Measurements from ENCODE around the gene MYO6.
"Not testable (repeated sequence)": the region's sequence is repeated elsewhere in the genome, so short reads cannot be mapped to it uniquely, and the experiment has no call there.

Gene MYO6

GRCh38 chr6:75892384-75892783 lies 143.3 kb downstream of the MYO6 start:
- Histone ChIP-seq H3K27ac (ENCODE audit: low read length) (no peak overlapping the region), H3K4me1 (ENCODE audit: insufficient read depth, low read length) (no peaks in the 10 kb centered on the region), H3K4me3 (ENCODE audit: low read depth in 1 of 2, low read length in 2 of 2) (no peak overlapping the region), H3K4me2 (ENCODE audit: insufficient read depth, low read length) (no peak overlapping the region), H3K9me3 (ENCODE audit: insufficient read depth, low read length, severe bottlenecking) (no peaks in the 10 kb centered on the region), H4K20me1 (ENCODE audit: insufficient read depth, low read length) (no peaks in the 10 kb centered on the region), H3K9ac (ENCODE audit: low read depth, low read length) (no peak overlapping the region), H3K36me3 (ENCODE audit: insufficient read depth, low read length) (no peaks in the 10 kb centered on the region), H3K79me2 (ENCODE audit: insufficient read depth, low read length) (no peaks in the 10 kb centered on the region), H3K27me3 (ENCODE audit: insufficient read depth, low read length, poor library complexity) (no peaks in the 10 kb centered on the region), H2AFZ (ENCODE audit: low read depth, low read length) (no peak overlapping the region)
- ATAC-seq (ENCODE audit: insufficient read depth, low read depth) (no peak), DNase-seq (no peak)
- TF ChIP-seq EZH2 (IDR thresholded peaks at IDR 0.05; ENCODE audit: borderline replicate concordance, low read depth, low read length, severe bottlenecking) = no peak

DNA sequence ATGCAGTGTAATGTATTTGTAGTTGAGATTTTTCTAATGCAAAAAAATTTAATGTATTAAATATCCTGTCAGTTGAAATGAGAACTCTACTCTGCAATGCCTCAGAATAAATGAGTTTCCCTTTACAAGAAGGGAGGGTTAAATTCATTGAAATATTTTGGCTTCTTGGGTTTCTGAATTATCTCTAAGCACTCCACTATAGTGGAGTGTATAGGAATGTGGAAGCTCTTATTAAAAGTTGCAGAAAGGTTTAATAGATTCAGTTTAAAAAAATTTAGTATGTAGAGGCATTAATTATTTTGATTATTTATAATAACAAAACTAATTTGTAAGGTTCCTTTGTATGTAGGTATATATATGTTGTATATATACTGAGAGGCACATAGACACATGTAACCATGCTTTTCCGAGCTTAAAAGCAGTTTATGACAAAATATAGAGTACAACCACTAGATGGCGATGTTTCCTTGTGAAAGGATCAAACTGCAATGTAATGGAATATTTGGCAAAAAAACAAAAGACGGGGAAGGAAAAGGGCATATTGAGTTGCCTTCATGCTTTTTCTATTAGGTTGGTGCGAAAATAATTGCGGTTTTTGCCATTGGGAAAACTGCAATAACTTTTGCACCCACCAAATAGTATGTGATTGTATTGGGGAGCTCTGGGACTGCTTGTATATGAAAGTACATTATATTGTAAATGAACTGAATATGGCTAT lies 144.2 kb downstream of the MYO6 start:
- DNase-seq (no peak), ATAC-seq (ENCODE audit: insufficient read depth, low read depth) (peak; percentile 74)
- Histone ChIP-seq H3K9me3 (ENCODE audit: insufficient read depth, low read length, severe bottlenecking) (no peaks in the 10 kb centered on the region), H3K27ac (ENCODE audit: low read length) (no peak overlapping the region), H2AFZ (ENCODE audit: low read depth, low read length) (no peak overlapping the region), H3K4me1 (ENCODE audit: insufficient read depth, low read length) (no peaks in the 10 kb centered on the region), H3K4me2 (ENCODE audit: insufficient read depth, low read length) (no peak overlapping the region), H3K27me3 (ENCODE audit: insufficient read depth, low read length, poor library complexity) (no peaks in the 10 kb centered on the region), H3K79me2 (ENCODE audit: insufficient read depth, low read length) (no peaks in the 10 kb centered on the region), H4K20me1 (ENCODE audit: insufficient read depth, low read length) (no peaks in the 10 kb centered on the region), H3K9ac (ENCODE audit: low read depth, low read length) (no peak overlapping the region), H3K4me3 (ENCODE audit: low read depth in 1 of 2, low read length in 2 of 2) (no peak overlapping the region), H3K36me3 (ENCODE audit: insufficient read depth, low read length) (no peaks in the 10 kb centered on the region)
- peak; percentile 79 for TF ChIP-seq CTCF (IDR thresholded peaks at IDR 0.05; ENCODE audit: borderline replicate concordance, extremely low read depth, low read length, poor library complexity, severe bottlenecking)
- no peak for TF ChIP-seq EZH2 (IDR thresholded peaks at IDR 0.05; ENCODE audit: borderline replicate concordance, low read depth, low read length, severe bottlenecking)

GRCh38 chr6:75893776-75894152 lies 144.7 kb downstream of the MYO6 start:
- Histone ChIP-seq H3K4me1 (ENCODE audit: insufficient read depth, low read length) (no peaks in the 10 kb centered on the region), H2AFZ (ENCODE audit: low read depth, low read length) (no peak overlapping the region), H3K27me3 (ENCODE audit: insufficient read depth, low read length, poor library complexity) (no peaks in the 10 kb centered on the region), H3K36me3 (ENCODE audit: insufficient read depth, low read length) (no peaks in the 10 kb centered on the region), H3K27ac (ENCODE audit: low read length) (no peak overlapping the region), H3K9me3 (ENCODE audit: insufficient read depth, low read length, severe bottlenecking) (no peaks in the 10 kb centered on the region), H3K4me2 (ENCODE audit: insufficient read depth, low read length) (no peak overlapping the region), H3K9ac (ENCODE audit: low read depth, low read length) (no peak overlapping the region), H3K4me3 (ENCODE audit: low read depth in 1 of 2, low read length in 2 of 2) (no peak overlapping the region), H3K79me2 (ENCODE audit: insufficient read depth, low read length) (no peaks in the 10 kb centered on the region), H4K20me1 (ENCODE audit: insufficient read depth, low read length) (no peaks in the 10 kb centered on the region)
- TF ChIP-seq EZH2 (IDR thresholded peaks at IDR 0.05; ENCODE audit: borderline replicate concordance, low read depth, low read length, severe bottlenecking) (no peak), CTCF (IDR thresholded peaks at IDR 0.05; ENCODE audit: borderline replicate concordance, extremely low read depth, low read length, poor library complexity, severe bottlenecking) (no peak)
- no peak for DNase-seq
- no peak for ATAC-seq (ENCODE audit: insufficient read depth, low read depth)

DNA sequence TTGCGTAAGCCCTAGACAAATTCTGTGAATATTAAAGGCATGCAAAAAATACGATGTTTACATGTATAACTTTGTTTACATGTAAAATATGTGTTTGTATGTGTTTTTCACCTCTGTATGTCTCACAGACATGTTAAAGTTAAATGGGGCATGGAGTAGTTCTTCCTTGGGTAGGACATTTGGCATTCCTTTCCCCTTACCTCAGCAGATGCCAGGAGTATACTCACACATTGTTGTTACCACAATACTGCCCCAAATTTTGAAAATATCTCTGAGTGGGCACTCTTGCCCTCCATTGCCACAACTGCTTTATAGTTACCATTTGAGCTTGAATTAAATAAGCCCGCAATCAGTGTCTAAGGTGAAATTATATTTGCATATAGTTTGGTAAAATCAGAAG lies 147.5 kb downstream of the MYO6 start:
- Histone ChIP-seq H3K9ac (ENCODE audit: low read depth, low read length) (no peak overlapping the region), H2AFZ (ENCODE audit: low read depth, low read length) (no peak overlapping the region), H3K27ac (ENCODE audit: low read length) (no peak overlapping the region), H3K4me1 (ENCODE audit: insufficient read depth, low read length) (no peaks in the 10 kb centered on the region), H3K4me2 (ENCODE audit: insufficient read depth, low read length) (no peak overlapping the region), H3K79me2 (ENCODE audit: insufficient read depth, low read length) (no peaks in the 10 kb centered on the region), H3K4me3 (ENCODE audit: low read depth in 1 of 2, low read length in 2 of 2) (no peak overlapping the region), H3K27me3 (ENCODE audit: insufficient read depth, low read length, poor library complexity) (no peaks in the 10 kb centered on the region), H4K20me1 (ENCODE audit: insufficient read depth, low read length) (no peaks in the 10 kb centered on the region), H3K9me3 (ENCODE audit: insufficient read depth, low read length, severe bottlenecking) (no peaks in the 10 kb centered on the region), H3K36me3 (ENCODE audit: insufficient read depth, low read length) (no peaks in the 10 kb centered on the region)
- no peak for TF ChIP-seq CTCF (IDR thresholded peaks at IDR 0.05; ENCODE audit: borderline replicate concordance, extremely low read depth, low read length, poor library complexity, severe bottlenecking)
- TF ChIP-seq EZH2 (IDR thresholded peaks at IDR 0.05; ENCODE audit: borderline replicate concordance, low read depth, low read length, severe bottlenecking) = no peak
- no peak for ATAC-seq (ENCODE audit: insufficient read depth, low read depth)
- DNase-seq = no peak

DNA sequence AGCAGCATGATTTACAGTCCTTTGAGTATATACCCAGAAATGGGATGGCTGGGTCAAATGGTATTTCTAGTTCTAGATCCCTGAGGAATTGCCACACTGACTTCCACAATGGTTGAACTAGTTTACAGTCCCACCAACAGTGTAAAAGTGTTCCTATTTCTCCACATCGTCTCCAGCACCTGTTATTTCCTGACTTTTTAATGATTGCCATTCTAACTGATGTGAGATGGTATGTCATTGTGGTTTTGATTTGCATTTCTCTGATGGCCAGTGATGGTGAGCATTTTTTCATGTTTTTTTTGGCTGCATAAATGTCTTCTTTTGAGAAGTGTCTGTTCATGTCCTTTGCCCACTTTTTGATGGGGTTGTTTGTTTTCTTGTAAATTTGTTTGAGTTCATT lies 151.2 kb downstream of the MYO6 start:
- H3K27ac ChIP-seq (ENCODE audit: low read length); H3K79me2 ChIP-seq (ENCODE audit: insufficient read depth, low read length); H3K27me3 ChIP-seq (ENCODE audit: insufficient read depth, low read length, poor library complexity); H3K9ac ChIP-seq (ENCODE audit: low read depth, low read length); H2AFZ ChIP-seq (ENCODE audit: low read depth, low read length); H3K36me3 ChIP-seq (ENCODE audit: insufficient read depth, low read length); ATAC-seq (ENCODE audit: insufficient read depth, low read depth); DNase-seq; H3K9me3 ChIP-seq (ENCODE audit: insufficient read depth, low read length, severe bottlenecking); H3K4me2 ChIP-seq (ENCODE audit: insufficient read depth, low read length); H3K4me1 ChIP-seq (ENCODE audit: insufficient read depth, low read length); H3K4me3 ChIP-seq (ENCODE audit: low read depth in 1 of 2, low read length in 2 of 2); H4K20me1 ChIP-seq (ENCODE audit: insufficient read depth, low read length): not testable (repeated sequence)

GRCh38 chr6:75905129-75905528 lies 156.1 kb downstream of the MYO6 start:
- H4K20me1 ChIP-seq (ENCODE audit: insufficient read depth, low read length); H3K4me3 ChIP-seq (ENCODE audit: low read depth in 1 of 2, low read length in 2 of 2); H3K9me3 ChIP-seq (ENCODE audit: insufficient read depth, low read length, severe bottlenecking); DNase-seq; ATAC-seq (ENCODE audit: insufficient read depth, low read depth); H3K4me2 ChIP-seq (ENCODE audit: insufficient read depth, low read length); H3K9ac ChIP-seq (ENCODE audit: low read depth, low read length); H3K79me2 ChIP-seq (ENCODE audit: insufficient read depth, low read length); H2AFZ ChIP-seq (ENCODE audit: low read depth, low read length); H3K36me3 ChIP-seq (ENCODE audit: insufficient read depth, low read length); H3K27ac ChIP-seq (ENCODE audit: low read length); H3K27me3 ChIP-seq (ENCODE audit: insufficient read depth, low read length, poor library complexity); H3K4me1 ChIP-seq (ENCODE audit: insufficient read depth, low read length): not testable (repeated sequence)
